MCF 10A (cell line): ENCODE data around the gene ACER3. TPM values are rescaled to one million over a fixed set of nuclear protein-coding genes. Genes with fewer than 3 reads are reported as not detected.

ENCODE experiments used
- BruUV-seq: library from RNA; stranded (reverse); fragments of 400-500 nt; replicated peaks from 2 replicates; lab custom pipeline; 2021; lab: Mats Ljungman, UMichigan
- CTCF ChIA-PET: fragments of 300-600 bp; sonication (Branson Sonifier 250); formaldehyde crosslinking; extraction: SDS; loops from one replicate; lab custom pipeline; 2021; ENCODE audit warnings: antibody characterized with exemption, inconsistent platforms; lab: Yijun Ruan, JAX
- POLR2A ChIA-PET: fragments of 300-600, 350-650 bp; sonication (Branson Sonifier 250); formaldehyde crosslinking; extraction: SDS; loops from one replicate; lab custom pipeline; 2020; ENCODE audit warnings: antibody characterized with exemption, inconsistent platforms; lab: Yijun Ruan, JAX
- DNase-seq: peaks from one replicate; pipeline ENCODE4 v3.0.0-alpha.2; 2018; ENCODE audit not compliant: unreplicated experiment
- H3K27ac Mint-ChIP-seq: one replicate; pipeline ENCODE4 v1.8.0; 2022; ENCODE audit warnings: mild to moderate bottlenecking, low read depth, mixed read lengths; ENCODE audit not compliant: unreplicated experiment
- H3K27me3 Mint-ChIP-seq: one replicate; pipeline ENCODE4 v1.8.0; 2022; ENCODE audit warnings: mixed read lengths; ENCODE audit not compliant: insufficient read depth, unreplicated experiment
- H3K36me3 Mint-ChIP-seq: one replicate; pipeline ENCODE4 v1.8.0; 2022; ENCODE audit warnings: mild to moderate bottlenecking, moderate library complexity, mixed read lengths; ENCODE audit not compliant: insufficient read depth, unreplicated experiment
- H3K4me1 Mint-ChIP-seq: one replicate; pipeline ENCODE4 v1.8.0; 2022; ENCODE audit warnings: mixed read lengths; ENCODE audit not compliant: insufficient read depth, unreplicated experiment
- H3K4me3 Mint-ChIP-seq: one replicate; pipeline ENCODE4 v1.8.0; 2022; ENCODE audit warnings: mild to moderate bottlenecking, moderate library complexity, mixed read lengths; ENCODE audit not compliant: unreplicated experiment
- H3K9me3 Mint-ChIP-seq: one replicate; pipeline ENCODE4 v1.8.0; 2022; ENCODE audit warnings: mixed read lengths; ENCODE audit not compliant: unreplicated experiment
- intact Hi-C: fragments of 100-400 bp; cut with micrococcal nuclease; formaldehyde crosslinking; loops from 2 replicates; pipeline ENCODE4 v1.14.1; 2022
- total RNA-seq: library from RNA; stranded (reverse); gene quantifications from 2 replicates; pipeline ENCODE4 v1.2.3, GENCODE V29; 2022
- TF ChIP-seq, protein P1 (sequence below): fragments of 200-600 bp; IDR thresholded peaks from one replicate; pipeline ENCODE4 v1.8.0; 2022; ENCODE audit warnings: antibody characterized with exemption, mild to moderate bottlenecking; ENCODE audit not compliant: unreplicated experiment

The ACER3 gene
- total RNA-seq, 1 experiment from 2014 or later: 12.7 TPM

DNA sequence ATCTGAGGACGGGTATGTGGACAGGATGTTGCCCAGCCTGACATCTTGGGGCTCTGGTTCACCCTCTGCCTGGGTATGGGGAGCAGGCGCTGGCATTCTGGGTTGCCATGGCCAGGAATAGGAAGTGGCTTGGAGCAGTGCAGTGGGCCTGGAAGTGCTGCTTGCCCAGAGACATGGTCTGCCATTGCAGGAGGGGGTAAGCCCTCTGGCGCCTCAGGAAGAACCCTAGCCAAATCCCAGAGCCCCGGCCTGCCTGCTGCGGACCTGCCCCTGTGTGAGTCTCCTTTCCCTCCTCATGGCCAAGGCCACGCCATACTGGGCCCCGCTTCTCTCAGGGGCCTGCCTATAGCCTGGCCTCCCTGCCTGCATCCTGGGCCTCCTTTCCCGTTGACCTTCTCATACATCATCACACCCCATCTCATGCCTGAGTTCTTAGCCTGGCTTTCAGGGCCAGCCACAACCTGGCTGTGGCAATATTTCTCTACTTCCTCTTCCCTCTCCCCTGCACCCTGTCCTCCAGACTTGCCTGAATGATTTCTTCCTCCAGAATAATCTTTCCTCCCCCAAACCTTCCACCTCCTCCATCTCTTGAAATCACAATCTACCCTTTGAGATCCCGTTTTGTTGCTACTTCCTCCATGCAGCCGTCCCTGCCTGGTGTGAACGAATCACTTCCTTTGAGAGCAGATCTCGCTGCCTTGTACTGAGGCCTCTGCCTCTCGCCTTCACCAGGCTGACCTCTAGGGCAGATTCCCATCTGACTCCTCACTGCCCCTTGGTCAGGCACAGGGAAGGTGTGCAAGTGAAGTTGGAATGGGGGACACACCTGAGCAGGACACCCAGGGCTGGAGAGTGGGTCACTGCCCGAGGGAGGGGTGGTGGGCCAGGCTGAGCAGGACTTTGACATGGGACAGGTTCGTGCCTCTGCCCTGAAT is 211.2 kb downstream of the ACER3 start:
- H3K4me1 Mint-ChIP-seq: peaks cover 11% of the 10 kb centered on the region
- no peak for DNase-seq
- no peaks in the 10 kb centered on the region for H3K27me3 Mint-ChIP-seq
- intact Hi-C loops: no loop called here
- H3K4me3 Mint-ChIP-seq: no peak overlapping the region
- ChIA-PET POLR2A (interaction anchor here (0.6 kb wide), 1 partner anchor 17 kb away, joined by 3 read pairs; no protein-coding TSS in a partner anchor), CTCF (interaction anchor here (1.0 to 1.8 kb wide), 3 partner anchors 19 to 270 kb away, joined by 3 to 10 read pairs (median 3); no protein-coding TSS in a partner anchor)
- BruUV-seq: no TSS peak
- no peak overlapping the region for H3K27ac Mint-ChIP-seq
- no peaks in the 10 kb centered on the region for H3K9me3 Mint-ChIP-seq
- TF ChIP-seq, protein P1, sequence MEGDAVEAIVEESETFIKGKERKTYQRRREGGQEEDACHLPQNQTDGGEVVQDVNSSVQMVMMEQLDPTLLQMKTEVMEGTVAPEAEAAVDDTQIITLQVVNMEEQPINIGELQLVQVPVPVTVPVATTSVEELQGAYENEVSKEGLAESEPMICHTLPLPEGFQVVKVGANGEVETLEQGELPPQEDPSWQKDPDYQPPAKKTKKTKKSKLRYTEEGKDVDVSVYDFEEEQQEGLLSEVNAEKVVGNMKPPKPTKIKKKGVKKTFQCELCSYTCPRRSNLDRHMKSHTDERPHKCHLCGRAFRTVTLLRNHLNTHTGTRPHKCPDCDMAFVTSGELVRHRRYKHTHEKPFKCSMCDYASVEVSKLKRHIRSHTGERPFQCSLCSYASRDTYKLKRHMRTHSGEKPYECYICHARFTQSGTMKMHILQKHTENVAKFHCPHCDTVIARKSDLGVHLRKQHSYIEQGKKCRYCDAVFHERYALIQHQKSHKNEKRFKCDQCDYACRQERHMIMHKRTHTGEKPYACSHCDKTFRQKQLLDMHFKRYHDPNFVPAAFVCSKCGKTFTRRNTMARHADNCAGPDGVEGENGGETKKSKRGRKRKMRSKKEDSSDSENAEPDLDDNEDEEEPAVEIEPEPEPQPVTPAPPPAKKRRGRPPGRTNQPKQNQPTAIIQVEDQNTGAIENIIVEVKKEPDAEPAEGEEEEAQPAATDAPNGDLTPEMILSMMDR: no peak
- peaks cover 5% of the 10 kb centered on the region for H3K36me3 Mint-ChIP-seq

DNA sequence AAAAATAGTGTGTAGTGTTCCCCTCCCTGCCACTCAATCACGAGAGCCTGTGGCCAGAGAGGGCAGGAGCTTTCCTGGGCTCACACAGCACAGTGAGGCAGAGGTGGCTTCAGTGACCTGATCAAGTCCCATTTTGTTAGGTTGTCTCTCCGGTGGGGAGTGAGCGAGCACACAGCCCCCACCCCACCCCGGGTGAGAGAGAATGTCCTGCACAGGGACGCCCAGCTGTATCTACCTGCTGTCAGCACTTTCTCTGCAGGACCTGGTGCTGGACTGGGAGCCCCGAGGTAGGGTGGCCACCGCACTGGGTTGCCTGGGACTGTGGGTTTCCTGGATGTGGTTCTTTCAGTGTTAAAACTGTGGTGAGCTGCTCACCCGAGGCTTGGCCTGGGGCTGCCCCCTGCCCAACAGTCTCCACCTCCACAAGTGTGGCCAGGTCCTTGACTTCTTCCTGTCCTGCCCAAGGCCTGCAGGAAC is 212.2 kb downstream of the ACER3 start:
- ChIA-PET CTCF (interaction anchor here (0.6 to 1.8 kb wide), 7 partner anchors 16 to 271 kb away, joined by 3 to 10 read pairs (median 3); no protein-coding TSS in a partner anchor), POLR2A (interaction anchor here (0.7 to 1.0 kb wide), 2 partner anchors 25 to 52 kb away, joined by 3 to 5 read pairs; no protein-coding TSS in a partner anchor)
- TF ChIP-seq, protein P1: no peak
- Mint-ChIP-seq H3K27ac (peak overlapping the region; percentile 74), H3K4me3 (no peak overlapping the region), H3K27me3 (no peaks in the 10 kb centered on the region), H3K4me1 (peaks cover 11% of the 10 kb centered on the region), H3K9me3 (peaks cover 2% of the 10 kb centered on the region), H3K36me3 (peaks cover 5% of the 10 kb centered on the region)
- intact Hi-C loops: loop anchor here (1.0 kb wide), 1 partner anchor 26 kb away; no protein-coding TSS in a partner anchor
- DNase-seq: no peak
- BruUV-seq: no TSS peak

DNA sequence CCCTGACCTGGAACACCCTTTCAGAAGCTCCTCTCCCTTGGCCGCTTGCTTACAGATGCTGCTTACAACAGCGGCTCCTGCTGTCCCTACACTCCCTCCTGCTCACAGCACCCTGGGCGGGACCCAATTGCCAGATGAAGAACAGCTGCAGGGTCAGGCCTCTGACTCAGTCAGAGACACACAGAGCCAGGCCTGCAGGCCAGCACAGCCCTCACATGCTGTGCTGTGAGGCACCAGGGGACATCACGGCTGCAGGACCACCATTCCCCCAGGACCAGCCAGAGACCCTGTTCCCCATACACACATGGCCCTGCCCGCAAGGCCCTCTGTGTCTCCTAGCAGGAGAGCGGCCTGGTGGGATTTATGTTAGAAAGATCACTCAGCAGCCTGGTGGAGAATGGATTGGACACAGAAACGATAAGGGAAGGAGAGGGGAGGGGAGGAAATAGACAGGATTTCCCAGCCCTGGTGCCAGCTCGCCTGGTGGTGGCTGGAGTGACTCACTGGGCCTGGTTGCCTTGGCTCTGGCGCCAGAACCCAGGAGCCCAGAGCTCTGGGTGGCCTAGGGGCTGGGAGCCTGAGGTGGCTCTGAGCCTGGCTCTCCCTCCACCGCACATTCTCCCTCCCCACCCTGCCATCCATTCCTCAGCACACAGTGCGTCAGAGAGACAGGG is 212.7 kb downstream of the ACER3 start:
- ChIA-PET POLR2A (interaction anchor here (0.7 to 1.0 kb wide), 2 partner anchors 25 to 53 kb away, joined by 3 to 5 read pairs; no protein-coding TSS in a partner anchor), CTCF (interaction anchor here (0.6 to 1.8 kb wide), 7 partner anchors 16 to 525 kb away, joined by 3 to 10 read pairs (median 3); no protein-coding TSS in a partner anchor)
- BruUV-seq: no TSS peak
- peak; percentile 76 for DNase-seq
- Mint-ChIP-seq H3K4me1 (peaks cover 11% of the 10 kb centered on the region), H3K27me3 (no peaks in the 10 kb centered on the region), H3K27ac (peak overlapping the region; percentile 74), H3K4me3 (no peak overlapping the region), H3K36me3 (peaks cover 5% of the 10 kb centered on the region), H3K9me3 (peaks cover 8% of the 10 kb centered on the region)
- intact Hi-C loops: loop anchor here (1.0 kb wide), 1 partner anchor 26 kb away; no protein-coding TSS in a partner anchor
- TF ChIP-seq, protein P1: peak; percentile 19
